Panc1 (cell line): ENCODE results near the gene TBC1D32. TPM values are rescaled to one million over a fixed set of nuclear protein-coding genes. Genes with fewer than 3 reads are reported as not detected.
"Not testable (repeated sequence)": the region's sequence is repeated elsewhere in the genome, so short reads cannot be mapped to it uniquely, and the experiment has no call there.

ENCODE experiments used
- ATAC-seq: fragments of 200-7000 bp; cut with Tn5 transposase; 2 replicates; pipeline ENCODE4 v1.9.1; 2020; ENCODE audit warnings: mild to moderate bottlenecking, moderate library complexity
- BruUV-seq: library from RNA; stranded (reverse); fragments of 400-500 nt; replicated peaks from 2 replicates; lab custom pipeline; 2021; lab: Mats Ljungman, UMichigan
- CTCF ChIA-PET: fragments of 300-600 bp; sonication (Branson Sonifier 250); formaldehyde crosslinking; loops from one replicate; lab custom pipeline; 2022; ENCODE audit warnings: antibody characterized with exemption; lab: Charles Lee
- POLR2A ChIA-PET: fragments of 300-600 bp; sonication (Branson Sonifier 250); formaldehyde crosslinking; loops from one replicate; lab custom pipeline; 2022; ENCODE audit warnings: antibody characterized with exemption; lab: Charles Lee
- DNase-seq: peaks from one replicate; pipeline ENCODE4 v3.0.0-alpha.2; 2010; ENCODE audit warnings: low read depth, low spot score
- H3K27ac ChIP-seq: 2 replicates; pipeline ENCODE4 v1.5.1; 2011; ENCODE audit warnings: mild to moderate bottlenecking, low read length, inconsistent platforms
- H3K27me3 ChIP-seq: fragments of 200-500 bp; sonication (Bioruptor generic); 2 replicates; pipeline ENCODE4 v1.6.0; 2014; ENCODE audit warnings: low read length, inconsistent platforms; ENCODE audit not compliant: control insufficient read depth, insufficient read depth
- H3K36me3 ChIP-seq: fragments of 200-500 bp; sonication (Bioruptor generic); 2 replicates; pipeline ENCODE4 v1.5.1; 2014; ENCODE audit warnings: inconsistent platforms, mild to moderate bottlenecking, low read length, moderate library complexity; ENCODE audit not compliant: control insufficient read depth, insufficient read depth
- H3K4me1 ChIP-seq: 2 replicates; pipeline ENCODE4 v1.5.1; 2011; ENCODE audit warnings: inconsistent platforms, mild to moderate bottlenecking, low read length, moderate library complexity; ENCODE audit not compliant: control insufficient read depth, insufficient read depth
- H3K4me3 ChIP-seq, 2 experiments: 2 replicates each; pipeline ENCODE4 v1.5.1; 2011 to 2012; ENCODE audit warnings: low read depth in 2 of 2, low read length in 2 of 2, mild to moderate bottlenecking in 2 of 2, inconsistent platforms in 1 of 2, moderate library complexity in 1 of 2
- H3K9me3 ChIP-seq: fragments of 200-500 bp; sonication (Bioruptor generic); 2 replicates; pipeline ENCODE4 v1.5.1; 2014; ENCODE audit warnings: low read depth, mild to moderate bottlenecking, inconsistent platforms, low read length, moderate library complexity; ENCODE audit not compliant: control insufficient read depth, insufficient read depth
- POLR2AphosphoS5 ChIP-seq: IDR thresholded peaks from 2 replicates; pipeline ENCODE4 v1.6.1; 2012; ENCODE audit warnings: mild to moderate bottlenecking, low read depth, low read length, moderate library complexity
- SIN3A ChIP-seq: IDR thresholded peaks from 2 replicates; pipeline ENCODE4 v1.6.1; 2012; ENCODE audit warnings: low read depth, mild to moderate bottlenecking, low read length, moderate library complexity, borderline replicate concordance; ENCODE audit not compliant: insufficient read depth
- TCF7L2 ChIP-seq: IDR thresholded peaks from 2 replicates; pipeline ENCODE4 v1.6.1; 2011; ENCODE audit warnings: mild to moderate bottlenecking, low read depth, low read length, inconsistent platforms
- in situ Hi-C: cut with HindIII; loops from 2 replicates; pipeline ENCODE4 v1.10.0; 2016; ENCODE audit warnings: low sequenced_read_pairs, low pct_unique_long_range_greater_than_20kb
- intact Hi-C: fragments of 100-400 bp; cut with micrococcal nuclease; formaldehyde crosslinking; loops from one replicate; pipeline ENCODE4 v1.10.0; 2022; ENCODE audit not compliant: unreplicated experiment
- total RNA-seq: library from RNA; stranded (reverse); gene quantifications from one replicate; pipeline ENCODE4 v1.2.1, GENCODE V29; 2021; ENCODE audit not compliant: unreplicated experiment
- TF ChIP-seq, protein P1 (sequence below), 2 experiments: IDR thresholded peaks; 2 replicates each; pipeline ENCODE4 v1.6.1; 2011 to 2012; ENCODE audit warnings: low read depth in 2 of 2, control low read depth in 1 of 2, low read length in 1 of 2, mild to moderate bottlenecking in 1 of 2, moderate library complexity in 1 of 2; ENCODE audit not compliant: insufficient read depth in 1 of 2
- TF ChIP-seq, protein P2 (sequence below): fragments of 450-650 bp; IDR thresholded peaks from 2 replicates; pipeline ENCODE4 v1.5.1; 2017; ENCODE audit warnings: mild to moderate bottlenecking

Gene TBC1D32
- total RNA-seq, 1 experiment from 2014 or later, result 15.8 TPM

DNA sequence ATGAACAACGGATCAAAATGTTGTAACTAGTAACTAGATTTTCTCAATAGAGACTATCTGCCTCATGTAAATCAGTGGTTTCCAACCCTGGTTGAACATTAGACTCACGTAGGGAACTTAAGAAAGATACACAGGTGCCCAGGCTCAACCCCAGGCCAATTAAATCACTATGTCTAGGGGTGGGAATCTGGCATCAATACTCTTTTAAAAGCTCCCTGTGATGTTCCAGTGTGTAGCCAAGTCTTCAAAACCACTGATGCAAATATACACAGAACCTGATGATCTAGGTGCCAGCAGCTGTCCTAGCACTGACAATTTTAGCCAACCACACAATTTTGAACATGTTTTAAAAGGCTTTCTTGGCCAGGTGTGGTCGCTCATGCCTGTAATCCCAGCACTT lies 128.7 kb downstream of the TBC1D32 start:
- no peak overlapping the region for H3K4me3 ChIP-seq
- ChIA-PET CTCF (no interaction called here), POLR2A (no interaction called here)
- no TSS peak for BruUV-seq
- DNase-seq (no peak), ATAC-seq (no peak)
- TF ChIP-seq, protein P1, sequence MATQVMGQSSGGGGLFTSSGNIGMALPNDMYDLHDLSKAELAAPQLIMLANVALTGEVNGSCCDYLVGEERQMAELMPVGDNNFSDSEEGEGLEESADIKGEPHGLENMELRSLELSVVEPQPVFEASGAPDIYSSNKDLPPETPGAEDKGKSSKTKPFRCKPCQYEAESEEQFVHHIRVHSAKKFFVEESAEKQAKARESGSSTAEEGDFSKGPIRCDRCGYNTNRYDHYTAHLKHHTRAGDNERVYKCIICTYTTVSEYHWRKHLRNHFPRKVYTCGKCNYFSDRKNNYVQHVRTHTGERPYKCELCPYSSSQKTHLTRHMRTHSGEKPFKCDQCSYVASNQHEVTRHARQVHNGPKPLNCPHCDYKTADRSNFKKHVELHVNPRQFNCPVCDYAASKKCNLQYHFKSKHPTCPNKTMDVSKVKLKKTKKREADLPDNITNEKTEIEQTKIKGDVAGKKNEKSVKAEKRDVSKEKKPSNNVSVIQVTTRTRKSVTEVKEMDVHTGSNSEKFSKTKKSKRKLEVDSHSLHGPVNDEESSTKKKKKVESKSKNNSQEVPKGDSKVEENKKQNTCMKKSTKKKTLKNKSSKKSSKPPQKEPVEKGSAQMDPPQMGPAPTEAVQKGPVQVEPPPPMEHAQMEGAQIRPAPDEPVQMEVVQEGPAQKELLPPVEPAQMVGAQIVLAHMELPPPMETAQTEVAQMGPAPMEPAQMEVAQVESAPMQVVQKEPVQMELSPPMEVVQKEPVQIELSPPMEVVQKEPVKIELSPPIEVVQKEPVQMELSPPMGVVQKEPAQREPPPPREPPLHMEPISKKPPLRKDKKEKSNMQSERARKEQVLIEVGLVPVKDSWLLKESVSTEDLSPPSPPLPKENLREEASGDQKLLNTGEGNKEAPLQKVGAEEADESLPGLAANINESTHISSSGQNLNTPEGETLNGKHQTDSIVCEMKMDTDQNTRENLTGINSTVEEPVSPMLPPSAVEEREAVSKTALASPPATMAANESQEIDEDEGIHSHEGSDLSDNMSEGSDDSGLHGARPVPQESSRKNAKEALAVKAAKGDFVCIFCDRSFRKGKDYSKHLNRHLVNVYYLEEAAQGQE (IDR thresholded peaks at IDR 0.05; ENCODE audit: insufficient read depth in 1 of 2, low read depth in 2 of 2, low read length in 1 of 2), result no peak
- no peak for TF ChIP-seq POLR2AphosphoS5
- TF ChIP-seq SIN3A, result no peak
- TF ChIP-seq, protein P2, sequence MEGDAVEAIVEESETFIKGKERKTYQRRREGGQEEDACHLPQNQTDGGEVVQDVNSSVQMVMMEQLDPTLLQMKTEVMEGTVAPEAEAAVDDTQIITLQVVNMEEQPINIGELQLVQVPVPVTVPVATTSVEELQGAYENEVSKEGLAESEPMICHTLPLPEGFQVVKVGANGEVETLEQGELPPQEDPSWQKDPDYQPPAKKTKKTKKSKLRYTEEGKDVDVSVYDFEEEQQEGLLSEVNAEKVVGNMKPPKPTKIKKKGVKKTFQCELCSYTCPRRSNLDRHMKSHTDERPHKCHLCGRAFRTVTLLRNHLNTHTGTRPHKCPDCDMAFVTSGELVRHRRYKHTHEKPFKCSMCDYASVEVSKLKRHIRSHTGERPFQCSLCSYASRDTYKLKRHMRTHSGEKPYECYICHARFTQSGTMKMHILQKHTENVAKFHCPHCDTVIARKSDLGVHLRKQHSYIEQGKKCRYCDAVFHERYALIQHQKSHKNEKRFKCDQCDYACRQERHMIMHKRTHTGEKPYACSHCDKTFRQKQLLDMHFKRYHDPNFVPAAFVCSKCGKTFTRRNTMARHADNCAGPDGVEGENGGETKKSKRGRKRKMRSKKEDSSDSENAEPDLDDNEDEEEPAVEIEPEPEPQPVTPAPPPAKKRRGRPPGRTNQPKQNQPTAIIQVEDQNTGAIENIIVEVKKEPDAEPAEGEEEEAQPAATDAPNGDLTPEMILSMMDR, result no peak
- no peak for TF ChIP-seq TCF7L2
- no peaks in the 10 kb centered on the region for H3K36me3 ChIP-seq
- H3K27me3 ChIP-seq, result no peaks in the 10 kb centered on the region
- H3K27ac ChIP-seq, result no peak overlapping the region
- H3K4me1 ChIP-seq, result no peaks in the 10 kb centered on the region
- in situ Hi-C loops (no loop called here), intact Hi-C loops (no loop called here)
- no peaks in the 10 kb centered on the region for H3K9me3 ChIP-seq

DNA sequence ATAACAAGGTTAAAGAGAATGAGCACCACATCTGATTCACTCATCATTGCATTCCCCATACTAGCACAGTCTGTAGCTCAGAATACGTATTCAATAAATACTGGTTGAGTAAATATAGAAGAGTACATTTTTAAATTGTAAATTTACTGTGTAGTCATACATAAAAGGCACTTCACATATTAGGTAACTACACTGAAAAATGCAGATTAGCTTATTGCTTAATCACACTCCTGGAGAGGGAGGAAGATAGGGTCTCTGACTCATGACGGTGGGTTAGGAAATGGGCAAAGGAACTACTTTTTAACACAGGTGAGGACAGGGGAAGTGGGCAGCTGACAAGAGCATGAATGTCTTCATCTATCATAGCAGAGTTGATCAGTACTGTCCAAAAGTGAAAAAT lies 133.2 kb downstream of the TBC1D32 start:
- ChIA-PET POLR2A (no interaction called here), CTCF (no interaction called here)
- TF ChIP-seq SIN3A, result no peak
- DNase-seq, result no peak
- in situ Hi-C loops (no loop called here), intact Hi-C loops (no loop called here)
- no peaks in the 10 kb centered on the region; the same call in 1 of the 2 replicates for H3K36me3 ChIP-seq
- H3K9me3 ChIP-seq, result no peaks in the 10 kb centered on the region
- H3K27ac ChIP-seq, result no peak overlapping the region
- no peak for ATAC-seq
- no peaks in the 10 kb centered on the region for H3K4me1 ChIP-seq
- no TSS peak for BruUV-seq
- no peaks in the 10 kb centered on the region for H3K27me3 ChIP-seq
- H3K4me3 ChIP-seq, result no peak overlapping the region

DNA sequence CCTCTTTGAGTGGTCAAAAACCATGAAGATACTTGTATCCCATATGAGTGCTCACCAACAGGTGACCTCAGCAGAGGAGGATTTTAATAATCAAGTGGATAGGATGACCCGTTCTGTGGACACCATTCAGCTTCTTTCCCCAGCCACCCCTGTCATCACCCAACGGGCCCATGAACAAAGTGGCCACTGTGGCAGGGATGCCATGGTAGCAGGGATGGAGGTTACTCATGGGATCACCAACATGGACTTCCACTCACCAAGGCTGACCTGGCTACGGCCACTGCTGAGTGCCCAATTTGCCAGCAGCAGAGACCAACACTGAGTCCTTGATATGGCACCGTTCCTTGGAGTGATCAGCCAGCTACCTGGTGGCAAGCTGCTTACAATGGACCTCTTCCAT lies 138.2 kb downstream of the TBC1D32 start:
- BruUV-seq, H3K27ac ChIP-seq, DNase-seq, H3K9me3 ChIP-seq, H3K36me3 ChIP-seq, POLR2A ChIA-PET, H3K4me1 ChIP-seq, intact Hi-C loops, in situ Hi-C loops, H3K27me3 ChIP-seq, ATAC-seq, CTCF ChIA-PET, H3K4me3 ChIP-seq: not testable (repeated sequence)
